Mesendoderm (in vitro differentiated cells): ENCODE results near the gene C1S. TPM values are rescaled to one million over a fixed set of nuclear protein-coding genes. Genes with fewer than 3 reads are reported as not detected.

Experiments used
- DNase-seq: peaks from one replicate; pipeline ENCODE4 v3.0.0; 2013
- H2AK5ac ChIP-seq: 2 replicates; pipeline ENCODE4 v1.6.1; 2013; ENCODE audit warnings: low read length, inconsistent platforms
- H2BK120ac ChIP-seq: 2 replicates; pipeline ENCODE4 v1.6.1; 2013; ENCODE audit warnings: low read depth, mild to moderate bottlenecking, low read length, moderate library complexity, mixed read lengths
- H2BK15ac ChIP-seq: replicated peaks from 2 replicates; pipeline ENCODE4 v1.6.1; 2013; ENCODE audit warnings: low read depth, mild to moderate bottlenecking, moderate library complexity
- H2BK5ac ChIP-seq: 2 replicates; pipeline ENCODE4 v1.6.1; 2013; ENCODE audit warnings: low read length, inconsistent platforms
- H3K18ac ChIP-seq: 2 replicates; pipeline ENCODE4 v1.6.1; 2013; ENCODE audit warnings: mild to moderate bottlenecking, low read length, mixed read lengths
- H3K23ac ChIP-seq: one replicate; pipeline ENCODE4 v1.6.1; 2013; ENCODE audit warnings: low read length
- H3K27ac ChIP-seq: 2 replicates; pipeline ENCODE4 v1.5.1; 2013; ENCODE audit warnings: low read depth, mild to moderate bottlenecking, inconsistent platforms, low read length, moderate library complexity
- H3K27me3 ChIP-seq: 2 replicates; pipeline ENCODE4 v1.6.1; 2013; ENCODE audit warnings: low read length, control low read depth, mild to moderate bottlenecking, inconsistent platforms; ENCODE audit not compliant: insufficient read depth, poor library complexity
- H3K36me3 ChIP-seq: 2 replicates; pipeline ENCODE4 v1.6.1; 2013; ENCODE audit warnings: low read length, inconsistent platforms; ENCODE audit not compliant: control insufficient read depth, insufficient read depth
- H3K4ac ChIP-seq: one replicate; pipeline ENCODE4 v1.6.1; 2013; ENCODE audit warnings: low read depth, mild to moderate bottlenecking, low read length, moderate library complexity
- H3K4me1 ChIP-seq: 2 replicates; pipeline ENCODE4 v1.6.1; 2013; ENCODE audit warnings: low read depth, low read length, inconsistent platforms; ENCODE audit not compliant: control insufficient read depth
- H3K4me2 ChIP-seq: 2 replicates; pipeline ENCODE4 v1.6.1; 2013; ENCODE audit warnings: low read length
- H3K4me3 ChIP-seq: 2 replicates; pipeline ENCODE4 v1.5.1; 2013; ENCODE audit warnings: mild to moderate bottlenecking, low read length
- H3K56ac ChIP-seq: one replicate; pipeline ENCODE4 v1.6.1; 2013; ENCODE audit warnings: low read length
- H3K79me1 ChIP-seq: 2 replicates; pipeline ENCODE4 v1.6.1; 2013; ENCODE audit warnings: low read length, inconsistent platforms
- H3K79me2 ChIP-seq: 2 replicates; pipeline ENCODE4 v1.6.1; 2013; ENCODE audit warnings: mild to moderate bottlenecking, low read length; ENCODE audit not compliant: control insufficient read depth, insufficient read depth
- H3K9ac ChIP-seq: 2 replicates; pipeline ENCODE4 v1.6.1; 2013; ENCODE audit warnings: low read length, inconsistent platforms
- H4K5ac ChIP-seq: one replicate; pipeline ENCODE4 v1.6.1; 2013; ENCODE audit warnings: low read length
- H4K8ac ChIP-seq: one replicate; pipeline ENCODE4 v1.6.1; 2013; ENCODE audit warnings: low read depth, mild to moderate bottlenecking, control low read depth, low read length, moderate library complexity
- WGBS: extraction: QIAGEN DNeasy Blood & Tissue Kit; methylation state at CpG from one replicate; pipeline ENCODE4 v1.1.7; 2013; ENCODE audit warnings: low lambda C conversion rate, missing lambda C conversion rate; ENCODE audit not compliant: insufficient coverage; ENCODE audit errors: extremely low coverage; 5-methylcytosine and 5-hydroxymethylcytosine counted together
- small RNA-seq: library from polyadenylated mRNA; stranded (forward); fragments of <200 nt; extraction: miRNeasy Mini kit (QIAGEN cat#:217004); gene quantifications from one replicate; pipeline ENCODE3, GENCODE V24; 2013; ENCODE audit not compliant: insufficient read depth

The C1S gene

GRCh38 chr12:7118881-7119280 is 58.4 kb downstream of the C1S start:
- H3K4me3 ChIP-seq = no peak overlapping the region
- DNase-seq = no peak
- no peaks in the 10 kb centered on the region for H3K4me1 ChIP-seq
- H3K4me2 ChIP-seq = no peak overlapping the region
- no peaks in the 10 kb centered on the region for H3K36me3 ChIP-seq
- no peak overlapping the region for H2AK5ac ChIP-seq
- no peak overlapping the region for H3K27ac ChIP-seq
- no peaks in the 10 kb centered on the region for H3K79me1 ChIP-seq
- H2BK5ac ChIP-seq = no peak overlapping the region
- H2BK15ac ChIP-seq = no peak overlapping the region
- H4K8ac ChIP-seq = no peak overlapping the region
- no peaks in the 10 kb centered on the region for H3K27me3 ChIP-seq
- no peak overlapping the region for H4K5ac ChIP-seq
- no peak overlapping the region for H3K4ac ChIP-seq
- H3K79me2 ChIP-seq = no peaks in the 10 kb centered on the region
- H2BK120ac ChIP-seq = no peak overlapping the region
- no peak overlapping the region for H3K9ac ChIP-seq
- no peak overlapping the region for H3K18ac ChIP-seq
- H3K56ac ChIP-seq = no peak overlapping the region
- WGBS = no CpG with 5 or more reads among the region's 3 CpGs
- no peak overlapping the region for H3K23ac ChIP-seq

- Histone ChIP-seq H3K4me1 (no peaks in the 10 kb centered on the region), H3K4me2 (no peak overlapping the region), H3K4ac (no peak overlapping the region), H4K5ac (no peak overlapping the region), H3K18ac (no peak overlapping the region), H3K23ac (no peak overlapping the region), H3K56ac (no peak overlapping the region), H2BK5ac (no peak overlapping the region), H3K27me3 (no peaks in the 10 kb centered on the region), H3K4me3 (no peak overlapping the region), H2BK120ac (no peak overlapping the region), H2BK15ac (no peak overlapping the region), H4K8ac (no peak overlapping the region), H3K9ac (no peak overlapping the region), H3K27ac (no peak overlapping the region), H3K79me1 (no peaks in the 10 kb centered on the region), H3K79me2 (no peaks in the 10 kb centered on the region), H3K36me3 (no peaks in the 10 kb centered on the region), H2AK5ac (no peak overlapping the region)
- WGBS = no CpG with 5 or more reads among the region's 5 CpGs
- DNase-seq = no peak
Measured at GRCh38 chr12:7120166-7120565, 59.6 kb downstream of the C1S start.

Small RNA genes within 50 kb of the gene (small RNA-seq; reads per million reads assigned to genes)
- gene AC006512.1 (not detected), gene RNU6-485P (not detected)
